Measurements from ENCODE around the gene IL1RAPL2. TPM values are rescaled to one million over a fixed set of nuclear protein-coding genes. Genes with fewer than 3 reads are reported as not detected.

The IL1RAPL2 gene
- total and polyA plus RNA-seq, 2 donors (not counting 3 experiments of a cell fraction or from before 2014, with no cell fraction given) = not detected

DNA sequence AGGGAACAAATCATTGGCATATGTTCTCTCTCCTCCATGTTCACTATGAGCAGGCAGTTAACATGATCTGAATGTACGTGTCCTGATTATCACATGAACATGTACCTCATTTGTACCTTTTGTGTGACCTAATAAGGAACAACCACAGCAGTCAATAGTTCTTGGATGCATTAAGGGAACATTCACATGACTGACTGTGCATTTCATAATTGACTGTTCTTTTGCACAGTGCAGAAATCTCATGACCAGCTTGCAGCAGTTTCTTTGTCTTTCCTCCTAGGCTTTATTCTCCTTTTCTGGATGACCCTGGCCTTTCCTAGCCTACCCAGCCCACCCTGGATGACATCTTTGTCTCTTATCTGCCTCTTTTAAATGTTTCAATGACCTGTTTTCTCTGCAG lies 711.1 kb downstream of the IL1RAPL2 start:
- Histone ChIP-seq H2AFZ (ENCODE audit: low read depth, low read length) (no peak overlapping the region), H4K20me1 (replicated peaks; ENCODE audit: control insufficient read depth, extremely low read depth, insufficient read depth, low read length) (no peaks in the 10 kb centered on the region), H3K4me1 (ENCODE audit: control insufficient read depth, extremely low read depth, insufficient read depth, low read length) (peaks cover 7% of the 10 kb centered on the region), H3K36me3 (ENCODE audit: control insufficient read depth in 2 of 2, extremely low read depth in 1 of 2, insufficient read depth in 2 of 2, low read length in 2 of 2) (no peaks in the 10 kb centered on the region), H3K4me2 (ENCODE audit: insufficient read depth, low read length) (no peak overlapping the region), H3K27me3 (ENCODE audit: control insufficient read depth in 2 of 2, insufficient read depth in 2 of 2, low read length in 2 of 2) (no peaks in the 10 kb centered on the region), H3K27ac (ENCODE audit: insufficient read depth, low read depth, low read length) (no peak overlapping the region), H3K4me3 (replicated peaks in 1 of 3; ENCODE audit: insufficient read depth in 1 of 3, low read depth in 1 of 3, low read length in 3 of 3) (no peak overlapping the region), H3K79me2 (ENCODE audit: control insufficient read depth, insufficient read depth, low read length) (no peaks in the 10 kb centered on the region), H3K9me3 (replicated peaks; ENCODE audit: control insufficient read depth, insufficient read depth, low read length) (no peaks in the 10 kb centered on the region), H3K9me1 (replicated peaks; ENCODE audit: control insufficient read depth, extremely low read depth, insufficient read depth, low read length) (no peaks in the 10 kb centered on the region), H3K9ac (replicated peaks; ENCODE audit: extremely low read depth, insufficient read depth, low read length) (no peak overlapping the region)
- TF ChIP-seq, protein P1, sequence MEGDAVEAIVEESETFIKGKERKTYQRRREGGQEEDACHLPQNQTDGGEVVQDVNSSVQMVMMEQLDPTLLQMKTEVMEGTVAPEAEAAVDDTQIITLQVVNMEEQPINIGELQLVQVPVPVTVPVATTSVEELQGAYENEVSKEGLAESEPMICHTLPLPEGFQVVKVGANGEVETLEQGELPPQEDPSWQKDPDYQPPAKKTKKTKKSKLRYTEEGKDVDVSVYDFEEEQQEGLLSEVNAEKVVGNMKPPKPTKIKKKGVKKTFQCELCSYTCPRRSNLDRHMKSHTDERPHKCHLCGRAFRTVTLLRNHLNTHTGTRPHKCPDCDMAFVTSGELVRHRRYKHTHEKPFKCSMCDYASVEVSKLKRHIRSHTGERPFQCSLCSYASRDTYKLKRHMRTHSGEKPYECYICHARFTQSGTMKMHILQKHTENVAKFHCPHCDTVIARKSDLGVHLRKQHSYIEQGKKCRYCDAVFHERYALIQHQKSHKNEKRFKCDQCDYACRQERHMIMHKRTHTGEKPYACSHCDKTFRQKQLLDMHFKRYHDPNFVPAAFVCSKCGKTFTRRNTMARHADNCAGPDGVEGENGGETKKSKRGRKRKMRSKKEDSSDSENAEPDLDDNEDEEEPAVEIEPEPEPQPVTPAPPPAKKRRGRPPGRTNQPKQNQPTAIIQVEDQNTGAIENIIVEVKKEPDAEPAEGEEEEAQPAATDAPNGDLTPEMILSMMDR (IDR thresholded peaks at IDR 0.05; ENCODE audit: extremely low read depth in 1 of 2, insufficient read depth in 1 of 2, low read depth in 1 of 2, low read length in 2 of 2) = no peak
- TF ChIP-seq POLR2A (IDR thresholded peaks at IDR 0.05; ENCODE audit: low read depth, low read length) (no peak), EZH2 (IDR thresholded peaks at IDR 0.05; ENCODE audit: borderline replicate concordance, low read depth, low read length, severe bottlenecking) (no peak), JUN (IDR thresholded peaks at IDR 0.05; ENCODE audit: borderline replicate concordance, insufficient read depth, insufficient read length, low read depth) (no peak), MYC (IDR thresholded peaks at IDR 0.05; ENCODE audit: low read depth, low read length) (no peak)
- intact Hi-C loops (cut with micrococcal nuclease) = no loop called here
- no TSS peak for BruUV-seq (replicated peaks)
- POLR2A ChIA-PET = no interaction called here
- no peak for FAIRE-seq
- CTCF ChIA-PET = no interaction called here
- dilution Hi-C loops (cut with MboI; ENCODE audit: extremely low pct_ligation_motif_present, low sequenced_read_pairs) = no loop called here
- no peak for DNase-seq (ENCODE audit: low read depth, low spot score)

DNA sequence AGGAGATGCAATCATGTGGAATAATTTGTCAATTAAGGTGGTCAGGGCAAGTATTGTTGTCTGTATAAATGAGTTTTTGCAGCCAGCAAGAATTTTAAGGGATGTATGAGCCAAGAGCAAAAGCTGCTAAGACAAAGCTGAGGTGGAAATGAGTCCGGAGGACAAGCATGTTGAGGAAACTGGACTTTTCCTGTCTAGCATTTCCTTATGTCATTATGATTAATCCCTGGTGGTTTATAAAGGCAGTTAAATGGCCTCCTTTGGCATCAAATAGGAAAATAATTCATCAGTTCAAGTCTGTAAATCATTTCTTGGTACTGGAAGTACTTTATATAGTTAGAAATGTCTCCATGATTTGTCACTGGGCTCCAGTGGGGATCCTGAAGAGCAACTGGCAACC lies 716.1 kb downstream of the IL1RAPL2 start:
- ChIA-PET CTCF (interaction anchor here (0.5 kb wide), 1 partner anchor 238 kb away, joined by 3 read pairs; no protein-coding TSS in a partner anchor), POLR2A (no interaction called here)
- no peaks in the 10 kb centered on the region for H3K36me3 ChIP-seq (ENCODE audit: control insufficient read depth in 2 of 2, extremely low read depth in 1 of 2, insufficient read depth in 2 of 2, low read length in 2 of 2)
- peak overlapping the region; percentile 60 for H3K27ac ChIP-seq (ENCODE audit: insufficient read depth, low read depth, low read length)
- H3K4me3 ChIP-seq (replicated peaks in 1 of 3; ENCODE audit: insufficient read depth in 1 of 3, low read depth in 1 of 3, low read length in 3 of 3) = no peak overlapping the region
- DNase-seq (ENCODE audit: low read depth, low spot score) (peak; percentile 66), FAIRE-seq (peak; percentile 80)
- H3K4me1 ChIP-seq (ENCODE audit: control insufficient read depth, extremely low read depth, insufficient read depth, low read length) = peaks cover 15% of the 10 kb centered on the region
- H3K79me2 ChIP-seq (ENCODE audit: control insufficient read depth, insufficient read depth, low read length) = no peaks in the 10 kb centered on the region
- no peaks in the 10 kb centered on the region for H3K9me1 ChIP-seq (replicated peaks; ENCODE audit: control insufficient read depth, extremely low read depth, insufficient read depth, low read length)
- TF ChIP-seq, protein P2, sequence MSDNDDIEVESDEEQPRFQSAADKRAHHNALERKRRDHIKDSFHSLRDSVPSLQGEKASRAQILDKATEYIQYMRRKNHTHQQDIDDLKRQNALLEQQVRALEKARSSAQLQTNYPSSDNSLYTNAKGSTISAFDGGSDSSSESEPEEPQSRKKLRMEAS (IDR thresholded peaks at IDR 0.05; ENCODE audit: insufficient read depth, insufficient read length) = no peak
- TF ChIP-seq JUN (IDR thresholded peaks at IDR 0.05; ENCODE audit: borderline replicate concordance, insufficient read depth, insufficient read length, low read depth) (peak; percentile 33), FOS (IDR thresholded peaks at IDR 0.05; ENCODE audit: borderline replicate concordance, insufficient read depth, low read length) (peak; percentile 63), MYC (IDR thresholded peaks at IDR 0.05; ENCODE audit: low read depth, low read length) (no peak), POLR2AphosphoS5 (IDR thresholded peaks at IDR 0.05; ENCODE audit: insufficient read depth, low read depth, low read length) (no peak), GATA2 (IDR thresholded peaks at IDR 0.05; ENCODE audit: insufficient read depth, insufficient read length, low read depth, low read length) (peak; percentile 56)
- peak overlapping the region; percentile 42 for H3K4me2 ChIP-seq (ENCODE audit: insufficient read depth, low read length)
- H3K9ac ChIP-seq (replicated peaks; ENCODE audit: extremely low read depth, insufficient read depth, low read length) = peak overlapping the region; percentile 31
- H3K9me3 ChIP-seq (replicated peaks; ENCODE audit: control insufficient read depth, insufficient read depth, low read length) = no peaks in the 10 kb centered on the region
- H4K20me1 ChIP-seq (replicated peaks; ENCODE audit: control insufficient read depth, extremely low read depth, insufficient read depth, low read length) = no peaks in the 10 kb centered on the region
- no peak overlapping the region for H2AFZ ChIP-seq (ENCODE audit: low read depth, low read length)
- no TSS peak for BruUV-seq (replicated peaks)
- no peaks in the 10 kb centered on the region for H3K27me3 ChIP-seq (ENCODE audit: control insufficient read depth in 2 of 2, insufficient read depth in 2 of 2, low read length in 2 of 2)
- intact Hi-C loops (cut with micrococcal nuclease) (loop anchor here (1.0 kb wide), 2 partner anchors 32 to 47 kb away; no protein-coding TSS in a partner anchor), dilution Hi-C loops (cut with MboI; ENCODE audit: extremely low pct_ligation_motif_present, low sequenced_read_pairs) (no loop called here)
